Bronchial epithelial cell (primary cell): ENCODE data around the gene MPST. TPM values are rescaled to one million over a fixed set of nuclear protein-coding genes. Genes with fewer than 3 reads are reported as not detected.

Experiments used
- DNase-seq: peaks from one replicate; pipeline ENCODE4 v3.0.0-alpha.2; 2010; ENCODE audit warnings: low read depth
- FAIRE-seq: peaks from 2 replicates; lab custom pipeline; 2011; peaks lifted over from hg19 to GRCh38; lab: Jason Lieb, UNC
- H3K27me3 ChIP-seq: 2 replicates; pipeline ENCODE4 v1.5.1; 2011; ENCODE audit warnings: low read length; ENCODE audit not compliant: control insufficient read depth, insufficient read depth
- H3K36me3 ChIP-seq: 2 replicates; pipeline ENCODE4 v1.5.1; 2011; ENCODE audit warnings: low read length; ENCODE audit not compliant: control insufficient read depth, insufficient read depth
- H3K4me3 ChIP-seq: 2 replicates; pipeline ENCODE4 v1.5.1; 2011; ENCODE audit warnings: mild to moderate bottlenecking, low read depth, low read length, control low read depth
- CTCF ChIP-seq: IDR thresholded peaks from 2 replicates; pipeline ENCODE4 v1.5.1; 2011; ENCODE audit warnings: mild to moderate bottlenecking, moderate library complexity, low read length, control low read depth, inconsistent platforms; ENCODE audit not compliant: insufficient read depth, severe bottlenecking
- total RNA-seq: library from RNA; depleted of rRNA; stranded (reverse); fragments of >200 nt; gene quantifications from 2 replicates; pipeline ENCODE4 v1.2.1, GENCODE V29; 2014

The MPST gene
- total RNA-seq, 1 donor from 2014 or later = 121 TPM

GRCh38 chr22:37017356-37017755 is 2.2 kb upstream of the MPST start:
- Histone ChIP-seq H3K36me3 (peaks cover 13% of the 10 kb centered on the region), H3K27me3 (no peaks in the 10 kb centered on the region), H3K4me3 (no peak overlapping the region)
- FAIRE-seq = no peak
- no peak for TF ChIP-seq CTCF
- no peak for DNase-seq

- Histone ChIP-seq H3K4me3 (peak overlapping the region; percentile 84), H3K36me3 (peaks cover 13% of the 10 kb centered on the region), H3K27me3 (no peaks in the 10 kb centered on the region)
- FAIRE-seq (no peak), DNase-seq (no peak)
- no peak for TF ChIP-seq CTCF
These were observed 1.3 kb upstream of the MPST start for GRCh38 chr22:37018086-37018814.

- DNase-seq = peak; percentile 28
- TF ChIP-seq CTCF = no peak
- no peaks in the 10 kb centered on the region for H3K27me3 ChIP-seq
- FAIRE-seq = no peak
- peak overlapping the region; percentile 84 for H3K4me3 ChIP-seq
- peaks cover 13% of the 10 kb centered on the region for H3K36me3 ChIP-seq
These were observed 680 bp upstream of the MPST start for GRCh38 chr22:37018815-37019308.

GRCh38 chr22:37020192-37020479 is 594 bp downstream of the MPST start:
- no peak for TF ChIP-seq CTCF
- H3K27me3 ChIP-seq = no peaks in the 10 kb centered on the region

GRCh38 chr22:37021041-37021440 is 1.5 kb downstream of the MPST start:
- no peaks in the 10 kb centered on the region for H3K27me3 ChIP-seq
- no peak overlapping the region for H3K4me3 ChIP-seq
- DNase-seq (no peak), FAIRE-seq (no peak)
- TF ChIP-seq CTCF = no peak
- peaks cover 26% of the 10 kb centered on the region for H3K36me3 ChIP-seq

More at GRCh38 chr22:37020192-37020479, 594 bp downstream of the MPST start:
- Histone ChIP-seq H3K36me3 (peaks cover 18% of the 10 kb centered on the region), H3K4me3 (peak overlapping the region; percentile 84)
- DNase-seq = peak; percentile 53
- no peak for FAIRE-seq
